Measurements from ENCODE around the gene HDAC10. TPM values are rescaled to one million over a fixed set of nuclear protein-coding genes. Genes with fewer than 3 reads are reported as not detected.

Gene HDAC10
- polyA plus RNA-seq, 1 of the 3 experiments (the other 2 are of a cell fraction), result 51.9 TPM

GRCh38 chr22:50224071-50224470, 27.0 kb downstream of the HDAC10 start (continued):
- no peak for TF ChIP-seq NRF1 (IDR thresholded peaks at IDR 0.05; ENCODE audit: low read depth, low read length)
- TF ChIP-seq, protein P1, sequence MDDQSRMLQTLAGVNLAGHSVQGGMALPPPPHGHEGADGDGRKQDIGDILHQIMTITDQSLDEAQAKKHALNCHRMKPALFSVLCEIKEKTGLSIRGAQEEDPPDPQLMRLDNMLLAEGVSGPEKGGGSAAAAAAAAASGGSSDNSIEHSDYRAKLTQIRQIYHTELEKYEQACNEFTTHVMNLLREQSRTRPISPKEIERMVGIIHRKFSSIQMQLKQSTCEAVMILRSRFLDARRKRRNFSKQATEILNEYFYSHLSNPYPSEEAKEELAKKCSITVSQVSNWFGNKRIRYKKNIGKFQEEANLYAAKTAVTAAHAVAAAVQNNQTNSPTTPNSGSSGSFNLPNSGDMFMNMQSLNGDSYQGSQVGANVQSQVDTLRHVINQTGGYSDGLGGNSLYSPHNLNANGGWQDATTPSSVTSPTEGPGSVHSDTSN (IDR thresholded peaks at IDR 0.05), result no peak
- TF ChIP-seq MEF2A (IDR thresholded peaks at IDR 0.05; ENCODE audit: borderline replicate concordance, low read depth), result no peak
- TF ChIP-seq, protein P2, sequence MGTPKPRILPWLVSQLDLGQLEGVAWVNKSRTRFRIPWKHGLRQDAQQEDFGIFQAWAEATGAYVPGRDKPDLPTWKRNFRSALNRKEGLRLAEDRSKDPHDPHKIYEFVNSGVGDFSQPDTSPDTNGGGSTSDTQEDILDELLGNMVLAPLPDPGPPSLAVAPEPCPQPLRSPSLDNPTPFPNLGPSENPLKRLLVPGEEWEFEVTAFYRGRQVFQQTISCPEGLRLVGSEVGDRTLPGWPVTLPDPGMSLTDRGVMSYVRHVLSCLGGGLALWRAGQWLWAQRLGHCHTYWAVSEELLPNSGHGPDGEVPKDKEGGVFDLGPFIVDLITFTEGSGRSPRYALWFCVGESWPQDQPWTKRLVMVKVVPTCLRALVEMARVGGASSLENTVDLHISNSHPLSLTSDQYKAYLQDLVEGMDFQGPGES (IDR thresholded peaks at IDR 0.05; ENCODE audit: low read depth, low read length), result no peak

GRCh38 chr22:50222508-50222907, 28.6 kb downstream of the HDAC10 start:
- 82% methylated on average over 5 of the region's 8 CpGs for WGBS (ENCODE audit: low lambda C conversion rate)
- no peak overlapping the region for H3K4me2 ChIP-seq
- no peaks in the 10 kb centered on the region for H3K9me2 ChIP-seq
- H3K9ac ChIP-seq, result no peak overlapping the region
- no peak overlapping the region for H3K4me3 ChIP-seq (ENCODE audit: low read depth in 2 of 2, low read length in 1 of 2)
- H3K27me3 ChIP-seq (ENCODE audit: insufficient read depth), result no peaks in the 10 kb centered on the region
- POLR2A ChIA-PET, result no interaction called here
- H2AFZ ChIP-seq (ENCODE audit: low read depth), result no peak overlapping the region
- H3K9me3 ChIP-seq, result no peaks in the 10 kb centered on the region
- H3K4me1 ChIP-seq (ENCODE audit: control insufficient read depth in 1 of 2, insufficient read depth in 2 of 2, low read depth in 1 of 2, low read length in 1 of 2), result peaks cover 0 to 6% of the 10 kb centered on the region in 2 experiments; a peak in 1 of 4 replicates
- no peaks in the 10 kb centered on the region for H3F3A ChIP-seq (replicated peaks; ENCODE audit: insufficient read depth)
- H3K79me2 ChIP-seq (ENCODE audit: insufficient read depth), result no peaks in the 10 kb centered on the region
- no peak for DNase-seq
- H4K20me1 ChIP-seq (ENCODE audit: insufficient read depth), result 0 out of 2 replicates have a peak, but pooled peaks cover 4% of the 10 kb centered on the region
- H3K27ac ChIP-seq (ENCODE audit: low read depth in 2 of 2, low read length in 1 of 2), result no peak overlapping the region
- peaks cover 3 to 67% of the 10 kb centered on the region in 2 experiments for H3K36me3 ChIP-seq (replicated peaks in 1 of 2; ENCODE audit: control insufficient read depth in 1 of 2, insufficient read depth in 2 of 2, low read length in 1 of 2)
- CTCF ChIA-PET, result interaction anchor here (1.1 to 1.9 kb wide), 4 partner anchors 14 to 120 kb away, joined by 3 to 6 read pairs (median 5); no protein-coding TSS in a partner anchor
- no peak for TF ChIP-seq RAD21 (IDR thresholded peaks at IDR 0.05; ENCODE audit: low read length)

DNA sequence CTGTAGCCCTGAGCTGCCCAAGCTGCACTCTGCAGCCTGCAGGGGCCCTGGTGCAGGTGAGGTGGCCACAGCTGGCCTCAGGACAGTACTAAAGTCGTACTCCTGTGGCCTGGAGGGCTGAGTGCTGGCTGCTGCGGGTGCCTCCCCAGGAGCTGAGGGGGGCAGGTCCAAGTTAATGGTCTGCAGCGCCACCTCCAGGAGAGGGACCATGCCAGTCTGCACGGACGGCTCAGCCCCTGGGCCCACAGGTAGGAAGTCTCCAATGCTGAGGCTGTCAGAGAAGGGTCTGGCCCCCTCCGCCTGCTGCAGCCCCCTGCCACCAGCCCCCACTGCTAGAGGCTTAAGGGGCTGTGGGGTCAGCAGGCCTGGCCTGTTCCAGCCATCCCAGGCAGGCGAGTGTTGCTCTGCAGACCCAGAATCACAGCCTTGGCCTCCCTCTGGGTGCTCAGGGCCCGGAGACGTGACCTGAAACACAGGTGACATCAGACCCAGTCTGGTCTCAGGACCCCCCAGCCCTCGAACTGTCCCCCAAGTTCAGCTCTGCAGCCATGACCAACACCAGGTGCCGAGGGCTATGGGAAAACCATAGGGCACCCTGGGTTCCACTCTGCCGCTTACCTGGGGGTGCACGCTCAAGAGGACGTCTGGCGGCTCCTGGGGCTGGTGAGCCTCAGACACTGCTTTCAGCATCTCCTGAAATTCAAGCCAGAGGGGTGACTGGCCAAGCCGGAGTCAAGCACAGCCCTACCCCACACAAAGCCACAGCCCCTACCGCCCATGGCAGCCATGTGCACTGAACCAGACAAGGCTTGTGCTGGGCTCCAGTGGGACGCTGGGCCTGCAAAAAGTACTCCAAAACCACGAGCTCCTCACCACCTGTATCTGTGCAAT, 29.4 kb downstream of the HDAC10 start:
- no peak for DNase-seq
- 88% methylated on average over 8 of the region's 19 CpGs for WGBS (ENCODE audit: low lambda C conversion rate)
- Histone ChIP-seq H2AFZ (ENCODE audit: low read depth) (no peak overlapping the region), H3K4me2 (no peak overlapping the region), H3K4me3 (ENCODE audit: low read depth in 2 of 2, low read length in 1 of 2) (no peak overlapping the region), H3K36me3 (replicated peaks in 1 of 2; ENCODE audit: control insufficient read depth in 1 of 2, insufficient read depth in 2 of 2, low read length in 1 of 2) (peaks cover 3 to 76% of the 10 kb centered on the region in 2 experiments), H3K9me3 (no peaks in the 10 kb centered on the region), H3K27ac (ENCODE audit: low read depth in 2 of 2, low read length in 1 of 2) (no peak overlapping the region), H3K27me3 (ENCODE audit: insufficient read depth) (no peaks in the 10 kb centered on the region), H3K9ac (no peak overlapping the region), H3K9me2 (no peaks in the 10 kb centered on the region), H3K4me1 (ENCODE audit: control insufficient read depth in 1 of 2, insufficient read depth in 2 of 2, low read depth in 1 of 2, low read length in 1 of 2) (peaks cover 0 to 6% of the 10 kb centered on the region in 2 experiments; a peak in 1 of 4 replicates), H3F3A (replicated peaks; ENCODE audit: insufficient read depth) (no peaks in the 10 kb centered on the region), H4K20me1 (ENCODE audit: insufficient read depth) (0 out of 2 replicates have a peak, but pooled peaks cover 4% of the 10 kb centered on the region), H3K79me2 (ENCODE audit: insufficient read depth) (no peaks in the 10 kb centered on the region)
- POLR2A ChIA-PET, result no interaction called here
- CTCF ChIA-PET, result interaction anchor here (0.7 to 1.9 kb wide), 10 partner anchors 9 to 120 kb away, joined by 3 to 6 read pairs (median 4); no protein-coding TSS in a partner anchor
- TF ChIP-seq ELF1 (IDR thresholded peaks at IDR 0.05), result no peak
- TF ChIP-seq, protein P3, sequence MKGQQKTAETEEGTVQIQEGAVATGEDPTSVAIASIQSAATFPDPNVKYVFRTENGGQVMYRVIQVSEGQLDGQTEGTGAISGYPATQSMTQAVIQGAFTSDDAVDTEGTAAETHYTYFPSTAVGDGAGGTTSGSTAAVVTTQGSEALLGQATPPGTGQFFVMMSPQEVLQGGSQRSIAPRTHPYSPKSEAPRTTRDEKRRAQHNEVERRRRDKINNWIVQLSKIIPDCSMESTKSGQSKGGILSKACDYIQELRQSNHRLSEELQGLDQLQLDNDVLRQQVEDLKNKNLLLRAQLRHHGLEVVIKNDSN (IDR thresholded peaks at IDR 0.05; ENCODE audit: borderline replicate concordance, low read depth), result no peak
- peak; percentile 20 for TF ChIP-seq CTCF (IDR thresholded peaks at IDR 0.05)
- no peak for TF ChIP-seq POLR2AphosphoS5 (IDR thresholded peaks at IDR 0.05; ENCODE audit: low read depth, low read length)
